K562 (cell line): Measurements from ENCODE around the gene PCLAF.

Experiments
- SMARCE1 ChIP-seq: fragments of 450-650 bp; IDR thresholded peaks from 2 replicates; pipeline ENCODE4 v1.7.1; 2016; ENCODE audit warnings: mild to moderate bottlenecking
- STAT5B ChIP-seq: fragments of 250-450 bp; sonication (Bioruptor Pico); IDR thresholded peaks from 2 replicates; pipeline ENCODE4 v1.8.0; 2021; ENCODE audit warnings: mild to moderate bottlenecking, inconsistent platforms
- TFAM ChIP-seq: fragments of 250-450 bp; sonication (Bioruptor Pico); conservative IDR thresholded peaks from 2 replicates; pipeline ENCODE4 v1.5.0; 2021; ENCODE audit warnings: mild to moderate bottlenecking, moderate library complexity
- TF ChIP-seq, protein P1 (sequence below): IDR thresholded peaks from 3 replicates; pipeline ENCODE4 v1.6.1; 2011; ENCODE audit warnings: borderline replicate concordance, mild to moderate bottlenecking, moderate library complexity; ENCODE audit not compliant: insufficient read length; ENCODE audit errors: extremely low read depth
- TF ChIP-seq, protein P2 (sequence below), 3 experiments: IDR thresholded peaks in 2 of 3; conservative IDR thresholded peaks in 1 of 3; 2 replicates each; pipeline ENCODE4 v1.5.1; 2011 to 2012; ENCODE audit warnings: low read length in 3 of 3, mild to moderate bottlenecking in 3 of 3, control low read depth in 2 of 3, improper control_type of control experiment in 1 of 3, inconsistent platforms in 1 of 3, low read depth in 1 of 3, mixed read lengths in 1 of 3, moderate library complexity in 1 of 3; ENCODE audit not compliant: insufficient read depth in 2 of 3

DNA sequence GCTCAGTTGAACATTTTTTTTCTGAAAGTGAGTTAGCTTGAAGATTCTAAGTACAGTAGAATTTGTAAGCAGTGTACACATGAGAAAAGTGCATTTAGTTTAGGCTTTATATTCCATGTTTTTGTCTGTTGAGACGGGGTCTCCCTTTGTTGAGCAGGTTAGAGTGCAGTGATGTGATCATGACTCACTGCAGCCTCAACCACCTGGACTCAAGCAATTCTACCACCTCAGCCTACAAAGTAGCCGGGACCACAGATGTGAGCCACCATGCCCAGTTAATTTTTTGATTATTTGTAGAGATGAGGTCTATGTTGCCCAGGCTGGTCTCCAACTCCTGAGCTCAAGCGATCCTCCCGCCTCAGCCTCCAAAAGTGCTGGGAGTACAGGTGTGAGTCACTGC is 20.0 kb downstream of the PCLAF start:
- TF ChIP-seq, protein P1, sequence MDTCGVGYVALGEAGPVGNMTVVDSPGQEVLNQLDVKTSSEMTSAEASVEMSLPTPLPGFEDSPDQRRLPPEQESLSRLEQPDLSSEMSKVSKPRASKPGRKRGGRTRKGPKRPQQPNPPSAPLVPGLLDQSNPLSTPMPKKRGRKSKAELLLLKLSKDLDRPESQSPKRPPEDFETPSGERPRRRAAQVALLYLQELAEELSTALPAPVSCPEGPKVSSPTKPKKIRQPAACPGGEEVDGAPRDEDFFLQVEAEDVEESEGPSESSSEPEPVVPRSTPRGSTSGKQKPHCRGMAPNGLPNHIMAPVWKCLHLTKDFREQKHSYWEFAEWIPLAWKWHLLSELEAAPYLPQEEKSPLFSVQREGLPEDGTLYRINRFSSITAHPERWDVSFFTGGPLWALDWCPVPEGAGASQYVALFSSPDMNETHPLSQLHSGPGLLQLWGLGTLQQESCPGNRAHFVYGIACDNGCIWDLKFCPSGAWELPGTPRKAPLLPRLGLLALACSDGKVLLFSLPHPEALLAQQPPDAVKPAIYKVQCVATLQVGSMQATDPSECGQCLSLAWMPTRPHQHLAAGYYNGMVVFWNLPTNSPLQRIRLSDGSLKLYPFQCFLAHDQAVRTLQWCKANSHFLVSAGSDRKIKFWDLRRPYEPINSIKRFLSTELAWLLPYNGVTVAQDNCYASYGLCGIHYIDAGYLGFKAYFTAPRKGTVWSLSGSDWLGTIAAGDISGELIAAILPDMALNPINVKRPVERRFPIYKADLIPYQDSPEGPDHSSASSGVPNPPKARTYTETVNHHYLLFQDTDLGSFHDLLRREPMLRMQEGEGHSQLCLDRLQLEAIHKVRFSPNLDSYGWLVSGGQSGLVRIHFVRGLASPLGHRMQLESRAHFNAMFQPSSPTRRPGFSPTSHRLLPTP, result no peak
- no peak for TF ChIP-seq STAT5B
- no peak for TF ChIP-seq TFAM
- TF ChIP-seq, protein P2, sequence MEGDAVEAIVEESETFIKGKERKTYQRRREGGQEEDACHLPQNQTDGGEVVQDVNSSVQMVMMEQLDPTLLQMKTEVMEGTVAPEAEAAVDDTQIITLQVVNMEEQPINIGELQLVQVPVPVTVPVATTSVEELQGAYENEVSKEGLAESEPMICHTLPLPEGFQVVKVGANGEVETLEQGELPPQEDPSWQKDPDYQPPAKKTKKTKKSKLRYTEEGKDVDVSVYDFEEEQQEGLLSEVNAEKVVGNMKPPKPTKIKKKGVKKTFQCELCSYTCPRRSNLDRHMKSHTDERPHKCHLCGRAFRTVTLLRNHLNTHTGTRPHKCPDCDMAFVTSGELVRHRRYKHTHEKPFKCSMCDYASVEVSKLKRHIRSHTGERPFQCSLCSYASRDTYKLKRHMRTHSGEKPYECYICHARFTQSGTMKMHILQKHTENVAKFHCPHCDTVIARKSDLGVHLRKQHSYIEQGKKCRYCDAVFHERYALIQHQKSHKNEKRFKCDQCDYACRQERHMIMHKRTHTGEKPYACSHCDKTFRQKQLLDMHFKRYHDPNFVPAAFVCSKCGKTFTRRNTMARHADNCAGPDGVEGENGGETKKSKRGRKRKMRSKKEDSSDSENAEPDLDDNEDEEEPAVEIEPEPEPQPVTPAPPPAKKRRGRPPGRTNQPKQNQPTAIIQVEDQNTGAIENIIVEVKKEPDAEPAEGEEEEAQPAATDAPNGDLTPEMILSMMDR (IDR thresholded peaks at IDR 0.05 in 2 of 3, conservative IDR thresholded peaks at IDR 0.05 in 1 of 3; ENCODE audit: insufficient read depth in 2 of 3, low read depth in 1 of 3, low read length in 3 of 3), result no peak
- TF ChIP-seq SMARCE1, result no peak
